ENCODE data around the gene CENPH.
A peak's percentile ranks its signal among the peaks of the same experiment; 100 is the strongest.
"Not testable (repeated sequence)": the region's sequence is repeated elsewhere in the genome, so short reads cannot be mapped to it uniquely, and the experiment has no call there.

CENPH gene, protein sequence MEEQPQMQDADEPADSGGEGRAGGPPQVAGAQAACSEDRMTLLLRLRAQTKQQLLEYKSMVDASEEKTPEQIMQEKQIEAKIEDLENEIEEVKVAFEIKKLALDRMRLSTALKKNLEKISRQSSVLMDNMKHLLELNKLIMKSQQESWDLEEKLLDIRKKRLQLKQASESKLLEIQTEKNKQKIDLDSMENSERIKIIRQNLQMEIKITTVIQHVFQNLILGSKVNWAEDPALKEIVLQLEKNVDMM

DNA sequence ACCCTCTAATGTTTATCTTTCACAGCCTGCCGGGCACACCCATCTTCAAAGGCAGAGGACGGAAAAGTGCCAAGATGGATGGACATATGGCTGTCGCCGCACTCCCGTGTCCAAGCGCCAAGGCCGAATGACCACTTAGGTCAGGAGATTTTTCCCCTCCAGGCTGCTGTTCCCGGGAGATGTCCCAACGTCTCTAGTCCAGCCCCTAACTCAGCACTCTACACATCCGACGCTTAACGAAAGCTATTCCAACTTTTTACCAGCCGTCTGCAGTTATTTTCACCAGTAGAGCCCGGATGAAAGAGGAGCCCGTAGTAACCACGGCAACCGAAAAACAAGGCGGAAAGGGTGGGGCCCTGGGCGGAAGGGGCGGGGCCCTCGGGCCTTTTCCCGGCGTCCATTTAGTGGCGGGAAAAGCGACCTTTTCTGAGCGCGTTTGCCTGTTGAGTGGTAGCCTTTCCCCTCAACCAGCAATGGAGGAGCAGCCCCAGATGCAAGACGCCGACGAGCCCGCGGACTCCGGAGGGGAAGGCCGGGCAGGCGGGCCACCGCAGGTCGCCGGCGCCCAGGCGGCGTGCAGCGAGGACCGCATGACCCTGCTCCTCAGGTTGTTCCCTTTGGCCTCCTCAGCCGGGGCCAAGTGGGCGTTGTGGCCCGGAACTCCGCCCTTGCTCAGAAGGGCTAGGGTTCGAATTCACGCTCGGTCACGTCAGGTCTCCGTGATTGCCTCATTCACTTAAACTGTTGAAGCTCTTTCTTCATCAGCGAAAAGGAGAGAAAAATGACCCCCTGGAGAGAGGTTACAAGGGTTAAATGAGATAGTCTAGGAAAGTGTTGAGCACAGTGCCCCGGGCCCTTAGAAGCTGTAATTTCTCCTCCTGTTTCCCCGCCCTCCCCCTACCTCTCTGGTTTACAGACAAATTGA lies at the start of gene CENPH:
Gene CENPH (plus strand): TSS at position 422 of the 925 bp plus-strand sequence. CDS start 52 bp downstream, at position 474.
- DNase-seq = peak; percentile 93

DNA sequence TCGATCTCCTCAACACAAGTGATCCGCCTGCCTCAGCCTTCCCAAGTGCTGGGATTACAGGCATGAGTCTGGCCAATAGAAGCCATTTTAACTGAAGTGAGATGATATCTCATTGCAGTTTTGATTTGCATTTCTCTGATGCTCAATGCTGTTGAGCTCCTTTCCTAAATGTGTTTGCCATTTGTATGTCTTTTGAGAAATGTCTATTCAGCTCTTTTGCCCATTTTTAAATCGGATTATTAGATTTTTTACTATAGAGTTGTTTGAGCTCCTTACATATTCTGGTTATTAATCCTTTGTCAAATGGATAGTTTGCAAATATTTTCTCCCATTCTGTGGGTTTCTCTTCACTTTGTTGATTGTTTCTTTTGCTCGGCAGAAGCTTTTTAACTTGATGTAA lies 49.1 kb upstream of the CENPH start:
- DNase-seq = not testable (repeated sequence)

DNA sequence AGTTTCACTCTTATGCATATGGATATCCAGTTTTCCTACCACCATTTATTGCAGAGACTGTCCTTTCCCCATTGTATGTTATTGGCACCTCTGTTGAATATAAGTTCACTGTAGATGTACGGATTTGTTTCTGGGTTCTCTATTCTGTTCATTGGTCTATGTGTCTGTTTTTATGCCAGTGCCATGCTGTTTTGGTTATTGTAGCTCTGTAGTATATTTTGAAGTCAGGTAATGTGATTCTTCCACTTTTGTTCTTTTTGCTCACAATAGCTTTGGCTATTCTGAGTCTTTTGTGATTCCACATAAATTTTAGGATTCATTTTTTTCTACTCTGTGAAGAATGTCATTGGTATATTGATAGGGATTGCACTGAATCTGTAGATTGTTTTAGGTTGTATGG lies 48.6 kb upstream of the CENPH start:
- no peak for DNase-seq

DNA sequence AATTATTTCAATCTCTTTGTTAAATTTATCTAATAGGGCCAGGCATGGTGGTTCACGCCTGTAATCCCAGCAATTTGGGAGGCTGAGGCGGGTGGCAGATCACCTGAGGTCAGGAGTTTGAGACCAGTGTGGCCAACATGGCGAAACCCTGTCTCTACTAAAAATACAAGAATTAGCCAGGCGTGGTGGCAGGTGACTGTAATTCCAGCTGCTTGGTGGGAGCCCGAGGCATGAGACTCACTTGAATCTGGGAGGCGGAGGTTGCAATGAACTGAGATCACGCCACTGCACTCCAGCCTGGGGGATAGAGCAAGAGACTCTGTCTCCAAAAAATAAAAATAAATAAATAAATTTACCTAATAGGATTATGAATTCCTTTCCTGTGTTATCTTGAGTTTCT lies 40.8 kb upstream of the CENPH start:
- not testable (repeated sequence) for DNase-seq

DNA sequence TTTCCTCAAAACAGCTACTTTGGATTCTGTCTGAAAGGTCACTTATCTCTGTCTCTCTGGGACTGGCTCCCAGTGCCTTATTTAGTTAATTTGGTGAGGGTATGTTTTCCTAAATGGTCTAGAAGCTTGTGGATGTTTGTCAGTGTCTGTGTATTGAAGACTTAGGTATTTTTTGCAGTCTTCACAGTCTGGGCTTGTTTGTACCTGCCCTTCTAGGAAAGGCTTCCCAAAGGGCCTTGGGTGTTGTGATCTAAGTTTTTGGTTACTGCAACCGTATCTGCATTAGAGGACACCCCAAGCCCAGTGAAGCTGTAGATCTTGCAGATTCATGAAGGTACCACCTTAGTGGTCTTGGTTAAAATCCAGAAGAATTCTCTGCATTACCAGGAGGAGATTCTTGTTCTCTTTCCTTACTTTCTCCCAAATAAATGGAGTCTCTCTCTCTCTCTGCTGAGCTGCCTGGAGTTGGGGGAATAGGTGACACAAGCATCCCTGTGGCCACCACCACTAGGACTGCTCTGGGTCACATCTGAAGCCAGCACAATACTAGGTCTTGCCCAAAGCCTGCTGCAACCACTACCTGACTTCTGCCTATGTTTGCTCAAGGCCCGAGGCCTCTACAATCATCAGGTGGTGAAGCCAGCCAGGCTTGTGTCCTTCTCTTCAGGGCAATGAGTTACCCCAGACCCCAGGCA lies 40.3 kb upstream of the CENPH start:
- no peak for DNase-seq

DNA sequence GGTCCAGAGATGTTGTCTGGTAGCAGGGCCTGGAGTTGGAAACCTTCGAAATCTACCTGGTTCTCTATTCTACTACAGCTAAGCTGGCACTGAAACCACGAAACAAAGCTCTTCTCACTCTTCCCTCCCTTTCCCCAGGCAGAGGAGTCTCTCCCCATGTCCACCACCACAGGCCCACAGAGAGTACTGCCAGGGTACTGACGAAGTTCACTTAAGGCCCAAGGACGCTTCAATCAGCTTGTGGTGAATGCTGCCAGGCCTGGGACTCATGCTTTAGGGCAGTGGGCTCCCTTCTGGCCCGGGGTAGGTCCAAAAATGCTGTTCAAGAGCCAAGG lies 39.7 kb upstream of the CENPH start:
- no peak for DNase-seq

DNA sequence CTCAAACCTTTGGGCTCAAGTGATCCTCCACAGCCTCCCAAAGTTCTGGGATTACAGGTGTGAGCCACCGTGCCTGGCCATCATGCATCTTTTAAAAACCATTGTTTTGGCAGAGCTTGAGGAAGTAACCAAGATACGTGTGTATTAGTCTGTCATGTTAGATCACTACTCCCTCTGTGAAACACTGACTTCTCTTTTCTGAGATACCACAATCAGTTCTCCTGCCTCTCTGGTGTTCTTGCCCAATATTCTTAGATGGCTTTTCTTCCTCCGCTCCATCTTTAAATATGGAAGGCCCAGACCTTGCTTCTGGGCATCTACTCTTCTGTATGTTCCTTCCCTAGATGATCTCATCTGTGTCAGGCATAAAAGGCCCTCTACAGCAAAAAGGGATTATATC lies 36.7 kb upstream of the CENPH start:
- no peak for DNase-seq

DNA sequence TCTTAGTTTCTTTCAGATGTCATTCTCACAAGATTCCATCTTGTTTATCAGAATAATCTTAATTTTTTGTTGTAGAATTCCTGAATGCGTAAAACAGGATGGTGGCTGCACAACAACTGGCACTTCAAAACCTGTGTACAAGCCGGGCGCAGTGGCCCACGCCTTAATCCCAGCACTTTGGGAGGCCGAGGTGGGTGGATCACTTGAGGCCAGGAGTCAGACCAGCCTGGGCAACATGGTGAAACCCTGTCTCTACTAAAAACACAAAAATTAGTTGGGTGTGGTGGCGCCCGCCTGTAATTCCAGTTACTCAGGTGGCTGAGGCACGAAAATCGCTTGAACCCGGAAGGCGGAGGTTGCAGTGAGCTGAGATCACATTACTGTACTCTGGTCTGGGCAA lies 32.9 kb upstream of the CENPH start:
- no peak for DNase-seq

DNA sequence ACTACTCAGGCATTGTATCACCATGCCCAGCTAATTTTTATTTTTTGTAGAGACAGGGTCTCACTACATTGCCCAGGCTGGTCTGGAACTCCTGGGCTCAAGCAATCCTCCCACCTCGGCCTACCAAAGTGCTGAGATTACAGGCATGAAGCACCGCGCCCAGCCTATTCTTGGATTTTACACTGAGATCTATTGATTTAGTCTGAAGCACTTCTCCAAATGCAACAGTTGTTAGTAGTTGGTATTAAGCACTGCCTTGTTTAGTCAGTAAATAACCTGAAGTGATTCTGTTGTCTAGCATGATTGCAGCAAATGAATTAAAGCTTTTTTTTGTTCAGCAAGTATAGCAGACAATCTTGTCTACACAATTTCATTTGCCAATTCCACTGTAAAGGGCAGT lies 31.3 kb upstream of the CENPH start:
- no peak for DNase-seq

DNA sequence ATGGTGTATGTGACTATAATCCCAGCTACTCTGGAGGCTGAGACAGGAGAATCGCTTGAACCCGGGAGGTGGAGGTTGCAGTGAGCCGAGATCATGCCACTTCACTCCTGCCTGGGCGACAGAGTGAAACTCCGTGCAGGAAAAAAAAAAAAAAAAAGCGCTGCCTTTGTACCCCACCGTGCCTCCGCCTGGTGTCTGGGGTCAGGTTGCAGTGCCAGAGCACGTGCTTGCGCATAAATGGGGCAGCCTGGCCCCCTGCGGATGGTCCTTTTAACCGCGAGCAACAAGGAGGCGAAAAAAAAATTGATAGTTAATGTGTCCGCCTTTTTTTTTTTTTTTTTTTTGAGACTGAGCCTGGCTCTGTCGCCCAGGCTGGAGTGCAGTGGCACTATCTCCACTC lies 28.7 kb upstream of the CENPH start:
- no peak for DNase-seq

DNA sequence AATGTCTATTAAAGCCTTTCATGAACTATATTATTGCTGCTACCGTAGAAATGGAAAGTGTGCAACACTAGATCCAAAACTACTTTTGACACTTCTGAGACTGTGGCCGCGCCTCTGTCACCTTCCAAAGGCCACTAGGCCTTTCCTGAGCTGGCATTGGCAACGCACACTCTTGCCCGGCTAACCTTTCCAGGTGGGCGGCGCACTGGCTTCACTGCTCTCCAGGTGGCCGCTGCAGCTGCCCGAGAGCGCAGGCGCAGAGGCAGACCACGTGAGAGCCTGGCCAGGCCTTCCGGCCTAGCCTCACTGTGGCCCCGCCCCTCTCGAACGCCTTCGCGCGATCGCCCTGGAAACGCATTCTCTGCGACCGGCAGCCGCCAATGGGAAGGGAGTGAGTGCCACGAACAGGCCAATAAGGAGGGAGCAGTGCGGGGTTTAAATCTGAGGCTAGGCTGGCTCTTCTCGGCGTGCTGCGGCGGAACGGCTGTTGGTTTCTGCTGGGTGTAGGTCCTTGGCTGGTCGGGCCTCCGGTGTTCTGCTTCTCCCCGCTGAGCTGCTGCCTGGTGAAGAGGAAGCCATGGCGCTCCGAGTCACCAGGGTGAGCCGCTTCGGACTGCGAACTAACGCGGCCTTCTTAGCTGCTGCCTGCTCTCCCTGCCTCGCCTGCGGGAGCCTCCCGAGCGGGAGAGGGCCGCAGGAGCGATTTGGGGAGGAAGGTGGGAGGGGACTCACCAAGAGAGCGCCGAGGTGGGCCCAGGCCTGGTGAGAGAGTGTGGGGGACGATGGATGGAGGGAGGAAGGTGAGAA lies 22.5 kb upstream of the CENPH start, which contains the start of gene CCNB1:
Gene CCNB1 (plus strand): TSS at position 465 of the 807 bp plus-strand sequence. CDS start 113 bp downstream, at position 578.
- DNase-seq = peak; percentile 98

DNA sequence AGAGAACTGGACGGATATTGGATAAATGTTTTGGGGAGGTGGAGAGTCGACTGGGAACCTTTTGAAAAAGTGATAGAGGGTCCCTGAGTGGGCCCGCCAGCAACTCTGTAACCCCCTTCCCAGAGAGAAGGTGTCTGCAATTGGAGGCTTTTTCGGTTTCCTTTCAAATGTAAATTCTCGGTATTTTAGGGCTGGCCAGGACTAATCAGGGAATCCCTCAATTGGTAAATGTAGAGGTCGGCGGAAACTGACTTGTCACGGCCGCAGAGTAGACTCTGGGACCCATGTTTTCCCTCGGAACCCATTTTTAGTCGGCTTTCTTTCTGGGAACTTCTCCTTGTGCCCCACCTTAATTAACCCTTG lies 21.9 kb upstream of the CENPH start:
- no peak for DNase-seq

DNA sequence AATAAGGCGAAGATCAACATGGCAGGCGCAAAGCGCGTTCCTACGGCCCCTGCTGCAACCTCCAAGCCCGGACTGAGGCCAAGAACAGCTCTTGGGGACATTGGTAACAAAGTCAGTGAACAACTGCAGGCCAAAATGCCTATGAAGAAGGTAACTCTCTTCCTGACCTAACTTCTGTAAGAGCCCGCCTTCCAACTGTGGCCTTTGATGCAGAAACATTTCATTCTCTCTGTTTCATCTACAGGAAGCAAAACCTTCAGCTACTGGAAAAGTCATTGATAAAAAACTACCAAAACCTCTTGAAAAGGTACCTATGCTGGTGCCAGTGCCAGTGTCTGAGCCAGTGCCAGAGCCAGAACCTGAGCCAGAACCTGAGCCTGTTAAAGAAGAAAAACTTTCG lies 21.5 kb upstream of the CENPH start:
- DNase-seq = no peak

DNA sequence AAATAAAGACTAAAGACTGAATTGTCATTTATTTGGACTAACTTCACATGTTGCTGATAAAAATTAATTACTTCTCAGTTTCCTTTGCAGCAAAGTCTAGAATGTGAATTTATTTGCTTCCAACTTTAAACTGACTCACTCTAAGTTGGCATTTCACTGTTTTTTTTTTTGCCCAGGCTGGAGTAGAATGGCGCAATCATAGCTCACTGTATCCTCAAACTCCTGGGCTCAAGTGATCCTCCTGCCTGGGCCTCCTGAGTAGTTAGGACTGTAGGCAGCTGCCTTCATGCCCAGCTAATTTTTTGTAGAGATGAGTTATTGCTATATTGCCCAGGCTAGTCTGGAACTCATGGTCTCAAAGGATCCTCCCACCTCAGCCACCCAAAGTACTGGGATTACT lies 18.9 kb upstream of the CENPH start:
- DNase-seq = no peak

DNA sequence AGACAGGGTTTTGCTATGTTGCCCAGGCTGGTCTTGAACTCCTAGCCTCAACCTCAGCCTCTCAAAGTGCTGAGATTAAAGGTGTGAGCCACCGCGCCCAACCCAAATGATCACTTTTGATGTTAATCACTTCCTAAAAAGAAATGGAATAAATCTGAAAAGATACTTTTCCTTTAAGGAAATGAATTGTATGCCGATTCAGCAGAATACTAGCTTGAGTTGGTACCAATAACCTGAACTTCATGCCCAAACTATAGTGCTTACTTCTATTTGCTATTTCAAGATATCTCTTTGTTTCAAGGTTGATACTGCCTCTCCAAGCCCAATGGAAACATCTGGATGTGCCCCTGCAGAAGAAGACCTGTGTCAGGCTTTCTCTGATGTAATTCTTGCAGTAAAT lies 18.4 kb upstream of the CENPH start:
- no peak for DNase-seq

DNA sequence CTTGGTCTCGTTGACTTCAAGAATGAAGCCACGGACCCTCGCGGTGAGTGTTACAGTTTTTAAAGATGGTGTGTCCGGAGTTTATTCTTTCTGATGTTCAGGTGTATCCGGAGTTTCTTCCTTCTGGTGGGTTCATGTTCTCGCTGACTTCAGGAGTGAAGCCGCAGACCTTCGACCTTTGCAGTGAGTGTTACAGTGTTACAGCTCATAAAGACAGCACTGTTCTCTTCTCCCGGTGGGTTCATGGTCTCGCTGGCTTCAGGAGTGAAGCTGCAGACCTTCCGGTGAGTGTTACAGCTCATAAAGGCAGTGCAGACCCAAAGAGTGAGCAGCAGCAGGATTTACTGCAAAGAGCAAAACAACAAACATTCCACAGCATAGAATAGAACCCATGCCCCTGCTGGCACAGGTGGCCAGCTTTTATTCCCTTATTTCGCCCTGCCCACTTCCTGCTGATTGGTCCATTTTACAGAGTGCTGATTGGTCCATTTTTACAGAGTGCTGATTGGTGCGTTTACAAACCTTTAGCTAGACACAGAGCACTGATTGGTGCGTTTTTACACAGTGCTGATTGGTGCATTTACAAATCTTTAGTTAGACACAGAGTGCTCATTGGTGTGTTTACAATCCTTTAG lies 7.6 kb upstream of the CENPH start:
- DNase-seq = not testable (repeated sequence)

DNA sequence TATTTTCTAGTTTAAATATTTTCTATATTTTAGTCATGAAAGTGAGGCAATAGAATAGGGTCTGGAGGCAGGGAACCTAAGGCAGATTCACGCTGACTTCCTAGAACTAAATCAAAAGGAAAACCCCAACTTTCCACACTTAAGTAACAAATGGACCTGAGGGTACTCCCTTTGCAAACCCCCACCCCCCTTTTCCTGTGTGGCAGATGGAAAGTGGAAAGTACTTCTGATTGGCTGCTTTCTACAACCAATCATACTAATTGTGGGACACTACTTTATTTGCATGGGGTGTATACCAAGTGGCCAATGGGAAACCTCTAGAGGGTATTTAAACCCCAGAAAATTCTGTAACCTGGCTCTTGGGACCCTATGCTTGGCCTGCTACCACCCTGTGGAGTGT lies 4.8 kb upstream of the CENPH start:
- no peak for DNase-seq

DNA sequence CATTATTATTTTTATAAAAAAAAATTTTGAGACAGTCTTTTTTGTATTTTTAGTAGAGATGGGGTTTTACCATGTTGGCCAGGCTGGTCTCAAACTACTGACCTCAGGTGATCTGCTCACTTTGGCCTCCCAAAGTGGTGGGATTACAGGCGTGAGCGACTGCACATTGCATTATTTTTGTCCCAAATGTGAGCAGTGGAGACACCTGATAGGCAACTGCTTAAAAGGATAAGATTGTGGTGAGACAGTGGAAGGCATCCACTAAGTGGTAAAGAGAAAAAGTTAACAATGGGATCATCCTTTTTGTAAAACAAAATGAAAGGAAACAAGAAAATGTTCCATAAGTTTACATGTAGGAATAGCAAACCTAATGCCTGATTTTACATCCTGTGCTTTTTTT lies 2.0 kb upstream of the CENPH start:
- DNase-seq = no peak

DNA sequence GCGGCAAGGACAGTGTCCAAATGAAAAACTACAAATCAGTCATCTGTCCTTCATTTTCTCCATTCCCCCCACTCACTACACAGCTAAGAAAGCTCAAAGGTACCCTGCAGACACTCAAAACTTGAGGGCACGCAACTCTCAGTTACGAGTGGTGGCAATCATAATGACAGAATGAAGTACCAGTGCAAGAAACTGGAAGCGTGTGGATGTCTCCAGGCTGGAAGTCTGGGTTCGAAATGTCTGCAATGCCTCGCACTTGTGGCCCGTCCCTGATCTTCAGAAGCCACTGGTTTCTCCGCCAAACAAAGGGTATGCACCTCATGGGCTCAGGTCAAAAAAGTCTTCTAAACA lies 597 bp upstream of the CENPH start:
- DNase-seq = no peak

DNA sequence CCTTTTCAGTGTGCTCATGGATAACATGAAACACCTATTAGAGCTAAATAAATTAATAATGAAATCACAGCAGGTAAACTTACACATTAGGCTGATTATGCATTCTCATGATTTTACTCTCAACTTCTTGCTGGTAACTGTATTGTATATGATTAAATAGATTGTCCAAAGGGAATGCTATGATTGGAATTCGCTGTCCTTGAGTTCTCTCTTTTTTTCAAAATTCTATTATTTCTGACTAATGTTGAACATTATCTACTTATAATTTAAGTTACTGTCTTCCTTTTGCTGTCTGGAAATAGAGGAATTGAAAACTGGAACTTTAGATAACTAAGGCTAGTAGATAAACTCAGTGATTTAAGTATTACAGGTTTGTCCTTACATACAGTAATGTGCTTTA lies 13.1 kb downstream of the CENPH start:
- DNase-seq = no peak

DNA sequence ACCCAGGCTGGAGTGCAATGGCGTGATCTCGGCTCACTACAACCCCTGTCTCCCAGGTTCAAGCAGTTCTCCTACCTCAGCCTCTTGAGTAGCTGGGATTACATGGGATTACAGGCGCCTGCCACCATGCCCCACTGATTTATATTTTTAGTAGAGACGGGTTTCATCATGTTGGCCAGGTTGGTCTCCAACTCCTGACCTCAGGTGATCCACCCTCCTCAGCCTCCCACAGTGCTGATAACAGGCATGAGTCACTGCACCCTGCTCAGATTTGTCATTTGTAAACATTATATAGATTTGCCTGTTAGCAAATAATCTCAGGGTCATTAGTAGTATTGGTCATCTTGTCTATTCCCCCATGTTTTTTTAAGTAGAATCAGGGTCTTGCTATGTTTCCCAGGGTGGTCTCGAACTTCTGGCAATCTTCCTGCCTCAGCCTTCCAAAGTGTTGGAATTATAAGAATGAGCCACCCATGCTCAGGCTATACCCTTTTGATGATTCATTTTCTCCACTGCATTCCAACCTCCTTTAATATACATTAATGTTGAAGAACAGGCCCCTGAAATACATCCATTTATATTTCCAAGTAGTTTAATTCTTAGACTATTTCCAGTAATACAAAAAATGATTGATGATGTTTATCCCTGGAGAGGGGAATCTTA lies 17.3 kb downstream of the CENPH start:
- no peak for DNase-seq

DNA sequence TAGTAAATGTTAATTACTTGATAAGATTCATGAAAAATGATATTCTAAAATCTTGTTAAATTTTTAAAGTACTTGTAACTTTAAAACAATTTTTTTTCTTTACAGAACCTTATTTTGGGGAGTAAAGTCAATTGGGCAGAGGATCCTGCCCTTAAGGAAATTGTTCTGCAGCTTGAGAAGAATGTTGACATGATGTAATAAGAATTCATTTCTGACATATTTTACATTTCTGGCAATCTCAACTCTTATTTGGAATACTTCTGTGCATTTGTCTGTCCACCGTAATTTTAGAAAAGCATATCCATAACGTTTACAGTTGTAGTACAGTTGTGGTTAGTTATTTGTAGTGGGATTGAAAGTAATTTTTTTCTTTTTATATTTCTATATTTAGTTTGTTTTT lies 20.2 kb downstream of the CENPH start:
- no peak for DNase-seq
